Mesendoderm (in vitro differentiated cells): ENCODE data around the gene PKP2.
A peak's percentile ranks its signal among the peaks of the same experiment; 100 is the strongest.

Source experiments
- DNase-seq: peaks from one replicate; pipeline ENCODE4 v3.0.0; 2013
- H2AK5ac ChIP-seq: 2 replicates; pipeline ENCODE4 v1.6.1; 2013; ENCODE audit warnings: low read length, inconsistent platforms
- H2BK120ac ChIP-seq: 2 replicates; pipeline ENCODE4 v1.6.1; 2013; ENCODE audit warnings: low read depth, mild to moderate bottlenecking, low read length, moderate library complexity, mixed read lengths
- H2BK15ac ChIP-seq: replicated peaks from 2 replicates; pipeline ENCODE4 v1.6.1; 2013; ENCODE audit warnings: low read depth, mild to moderate bottlenecking, moderate library complexity
- H2BK5ac ChIP-seq: 2 replicates; pipeline ENCODE4 v1.6.1; 2013; ENCODE audit warnings: low read length, inconsistent platforms
- H3K18ac ChIP-seq: 2 replicates; pipeline ENCODE4 v1.6.1; 2013; ENCODE audit warnings: mild to moderate bottlenecking, low read length, mixed read lengths
- H3K23ac ChIP-seq: one replicate; pipeline ENCODE4 v1.6.1; 2013; ENCODE audit warnings: low read length
- H3K27ac ChIP-seq: 2 replicates; pipeline ENCODE4 v1.5.1; 2013; ENCODE audit warnings: low read depth, mild to moderate bottlenecking, inconsistent platforms, low read length, moderate library complexity
- H3K27me3 ChIP-seq: 2 replicates; pipeline ENCODE4 v1.6.1; 2013; ENCODE audit warnings: low read length, control low read depth, mild to moderate bottlenecking, inconsistent platforms; ENCODE audit not compliant: insufficient read depth, poor library complexity
- H3K36me3 ChIP-seq: 2 replicates; pipeline ENCODE4 v1.6.1; 2013; ENCODE audit warnings: low read length, inconsistent platforms; ENCODE audit not compliant: control insufficient read depth, insufficient read depth
- H3K4ac ChIP-seq: one replicate; pipeline ENCODE4 v1.6.1; 2013; ENCODE audit warnings: low read depth, mild to moderate bottlenecking, low read length, moderate library complexity
- H3K4me1 ChIP-seq: 2 replicates; pipeline ENCODE4 v1.6.1; 2013; ENCODE audit warnings: low read depth, low read length, inconsistent platforms; ENCODE audit not compliant: control insufficient read depth
- H3K4me2 ChIP-seq: 2 replicates; pipeline ENCODE4 v1.6.1; 2013; ENCODE audit warnings: low read length
- H3K4me3 ChIP-seq: 2 replicates; pipeline ENCODE4 v1.5.1; 2013; ENCODE audit warnings: mild to moderate bottlenecking, low read length
- H3K56ac ChIP-seq: one replicate; pipeline ENCODE4 v1.6.1; 2013; ENCODE audit warnings: low read length
- H3K79me1 ChIP-seq: 2 replicates; pipeline ENCODE4 v1.6.1; 2013; ENCODE audit warnings: low read length, inconsistent platforms
- H3K79me2 ChIP-seq: 2 replicates; pipeline ENCODE4 v1.6.1; 2013; ENCODE audit warnings: mild to moderate bottlenecking, low read length; ENCODE audit not compliant: control insufficient read depth, insufficient read depth
- H3K9ac ChIP-seq: 2 replicates; pipeline ENCODE4 v1.6.1; 2013; ENCODE audit warnings: low read length, inconsistent platforms
- H4K5ac ChIP-seq: one replicate; pipeline ENCODE4 v1.6.1; 2013; ENCODE audit warnings: low read length
- H4K8ac ChIP-seq: one replicate; pipeline ENCODE4 v1.6.1; 2013; ENCODE audit warnings: low read depth, mild to moderate bottlenecking, control low read depth, low read length, moderate library complexity
- WGBS: extraction: QIAGEN DNeasy Blood & Tissue Kit; methylation state at CpG from one replicate; pipeline ENCODE4 v1.1.7; 2013; ENCODE audit warnings: low lambda C conversion rate, missing lambda C conversion rate; ENCODE audit not compliant: insufficient coverage; ENCODE audit errors: extremely low coverage; 5-methylcytosine and 5-hydroxymethylcytosine counted together

Gene PKP2

GRCh38 chr12:32755654-32756475, 140.7 kb downstream of the PKP2 start, which contains the start of gene YARS2:
Gene YARS2, minus strand, starts transcription at chr12:32755897. Its CDS starts 23 bp downstream, at chr12:32755874.
- Histone ChIP-seq H3K79me1 (peaks cover 10% of the 10 kb centered on the region), H3K79me2 (peaks cover 16% of the 10 kb centered on the region), H4K8ac (peak within 1 kb of the TSS; percentile 93), H3K4me1 (peaks cover 4% of the 10 kb centered on the region), H3K4ac (no peak within 1 kb of the TSS), H4K5ac (peak within 1 kb of the TSS; percentile 63), H3K18ac (peak within 1 kb of the TSS; percentile 11), H3K27ac (peak within 1 kb of the TSS; percentile 32), H3K9ac (peak within 1 kb of the TSS; percentile 88), H3K4me2 (peak within 1 kb of the TSS; percentile 86), H3K23ac (no peak within 1 kb of the TSS), H2BK5ac (peak within 1 kb of the TSS; percentile 21), H2AK5ac (no peak within 1 kb of the TSS), H3K27me3 (no peaks in the 10 kb centered on the region), H3K4me3 (peak within 1 kb of the TSS; percentile 74), H2BK120ac (no peak within 1 kb of the TSS), H2BK15ac (no peak within 1 kb of the TSS), H3K56ac (peak within 1 kb of the TSS; percentile 94), H3K36me3 (peaks cover 2% of the 10 kb centered on the region)
- no CpG with 5 or more reads among the region's 39 CpGs for WGBS
- peak; percentile 99 for DNase-seq

- no peaks in the 10 kb centered on the region for H3K27me3 ChIP-seq
- H3K27ac ChIP-seq = peak overlapping the region; percentile 8
- H4K8ac ChIP-seq = peak overlapping the region; percentile 93
- peak overlapping the region; percentile 12 for H2BK5ac ChIP-seq
- H3K79me2 ChIP-seq = peaks cover 16% of the 10 kb centered on the region
- H3K23ac ChIP-seq = no peak overlapping the region
- no peak overlapping the region for H2BK120ac ChIP-seq
- H3K4ac ChIP-seq = no peak overlapping the region
- H3K4me3 ChIP-seq = peak overlapping the region; percentile 74
- H4K5ac ChIP-seq = peak overlapping the region; percentile 17
- H3K79me1 ChIP-seq = peaks cover 10% of the 10 kb centered on the region
- peak; percentile 92 for DNase-seq
- H2BK15ac ChIP-seq = no peak overlapping the region
- H3K4me1 ChIP-seq = peaks cover 4% of the 10 kb centered on the region
- peak overlapping the region; percentile 94 for H3K56ac ChIP-seq
- H3K18ac ChIP-seq = peak overlapping the region; percentile 11
- no CpG with 5 or more reads among the region's 40 CpGs for WGBS
- peak overlapping the region; percentile 87 for H3K9ac ChIP-seq
- H3K4me2 ChIP-seq = peak overlapping the region; percentile 57
- no peak overlapping the region for H2AK5ac ChIP-seq
- H3K36me3 ChIP-seq = peaks cover 2% of the 10 kb centered on the region
These were observed 141.4 kb downstream of the PKP2 start for GRCh38 chr12:32755051-32755653.

- Histone ChIP-seq H3K56ac (peak overlapping the region; percentile 94), H3K4me1 (peaks cover 4% of the 10 kb centered on the region), H3K4me3 (peak overlapping the region; percentile 41), H3K27me3 (no peaks in the 10 kb centered on the region), H3K9ac (peak overlapping the region; percentile 87), H2BK15ac (no peak overlapping the region), H2BK5ac (no peak overlapping the region), H3K23ac (no peak overlapping the region), H3K18ac (no peak overlapping the region), H2BK120ac (no peak overlapping the region), H3K4ac (no peak overlapping the region), H4K8ac (no peak overlapping the region), H3K36me3 (peaks cover 2% of the 10 kb centered on the region), H3K4me2 (peak overlapping the region; percentile 57), H3K27ac (no peak overlapping the region), H3K79me2 (peaks cover 16% of the 10 kb centered on the region), H4K5ac (no peak overlapping the region), H2AK5ac (no peak overlapping the region), H3K79me1 (peaks cover 10% of the 10 kb centered on the region)
- WGBS = no CpG with 5 or more reads among the region's 2 CpGs
- peak; percentile 7 for DNase-seq
These were observed 142.5 kb downstream of the PKP2 start for GRCh38 chr12:32754111-32754510.

GRCh38 chr12:32753605-32754004, 143.0 kb downstream of the PKP2 start:
- Histone ChIP-seq H3K36me3 (peaks cover 2% of the 10 kb centered on the region), H3K79me1 (peaks cover 10% of the 10 kb centered on the region), H3K27ac (no peak overlapping the region), H3K27me3 (no peaks in the 10 kb centered on the region), H2BK120ac (no peak overlapping the region), H3K4me3 (no peak overlapping the region), H2BK15ac (no peak overlapping the region), H2BK5ac (no peak overlapping the region), H3K23ac (no peak overlapping the region), H3K9ac (peak overlapping the region; percentile 87), H3K4me2 (peak overlapping the region; percentile 57), H3K4me1 (peaks cover 4% of the 10 kb centered on the region), H3K18ac (no peak overlapping the region), H3K79me2 (peaks cover 16% of the 10 kb centered on the region), H3K4ac (no peak overlapping the region), H3K56ac (peak overlapping the region; percentile 94), H4K5ac (no peak overlapping the region), H2AK5ac (no peak overlapping the region), H4K8ac (no peak overlapping the region)
- WGBS = no CpG with 5 or more reads among the region's 4 CpGs
- no peak for DNase-seq

GRCh38 chr12:32743264-32743663, 153.3 kb downstream of the PKP2 start:
- H4K5ac ChIP-seq = no peak overlapping the region
- H3K56ac ChIP-seq = no peak overlapping the region
- H2AK5ac ChIP-seq = no peak overlapping the region
- no peak overlapping the region for H2BK5ac ChIP-seq
- no peak overlapping the region for H3K23ac ChIP-seq
- H3K27me3 ChIP-seq = no peaks in the 10 kb centered on the region
- no peaks in the 10 kb centered on the region for H3K79me2 ChIP-seq
- peaks cover 4% of the 10 kb centered on the region for H3K36me3 ChIP-seq
- H3K4ac ChIP-seq = no peak overlapping the region
- H3K4me2 ChIP-seq = no peak overlapping the region
- H3K4me3 ChIP-seq = no peak overlapping the region
- no peak overlapping the region for H2BK120ac ChIP-seq
- H3K9ac ChIP-seq = no peak overlapping the region
- no peaks in the 10 kb centered on the region for H3K4me1 ChIP-seq
- no peak overlapping the region for H4K8ac ChIP-seq
- WGBS = no CpG with 5 or more reads among the region's 2 CpGs
- no peak overlapping the region for H2BK15ac ChIP-seq
- H3K27ac ChIP-seq = no peak overlapping the region
- peaks cover 2% of the 10 kb centered on the region for H3K79me1 ChIP-seq
- DNase-seq = no peak
- no peak overlapping the region for H3K18ac ChIP-seq
